Activated CD4-positive, alpha-beta T cell treated with anti-CD3 and anti-CD28 coated beads, Interleukin-2, amount 50 U/mL, for 24 hours (primary cell): ENCODE data around the gene EIF3K.
A peak's percentile ranks its signal among the peaks of the same experiment; 100 is the strongest.
"Not testable (repeated sequence)": the region's sequence is repeated elsewhere in the genome, so short reads cannot be mapped to it uniquely, and the experiment has no call there.

ENCODE experiments used
- DNase-seq, 2 donors: peaks; one replicate each; pipeline ENCODE4 v3.0.0-alpha.2; 2020; ENCODE audit warnings: low read depth in 1 of 2, low spot score in 1 of 2

EIF3K gene

DNA sequence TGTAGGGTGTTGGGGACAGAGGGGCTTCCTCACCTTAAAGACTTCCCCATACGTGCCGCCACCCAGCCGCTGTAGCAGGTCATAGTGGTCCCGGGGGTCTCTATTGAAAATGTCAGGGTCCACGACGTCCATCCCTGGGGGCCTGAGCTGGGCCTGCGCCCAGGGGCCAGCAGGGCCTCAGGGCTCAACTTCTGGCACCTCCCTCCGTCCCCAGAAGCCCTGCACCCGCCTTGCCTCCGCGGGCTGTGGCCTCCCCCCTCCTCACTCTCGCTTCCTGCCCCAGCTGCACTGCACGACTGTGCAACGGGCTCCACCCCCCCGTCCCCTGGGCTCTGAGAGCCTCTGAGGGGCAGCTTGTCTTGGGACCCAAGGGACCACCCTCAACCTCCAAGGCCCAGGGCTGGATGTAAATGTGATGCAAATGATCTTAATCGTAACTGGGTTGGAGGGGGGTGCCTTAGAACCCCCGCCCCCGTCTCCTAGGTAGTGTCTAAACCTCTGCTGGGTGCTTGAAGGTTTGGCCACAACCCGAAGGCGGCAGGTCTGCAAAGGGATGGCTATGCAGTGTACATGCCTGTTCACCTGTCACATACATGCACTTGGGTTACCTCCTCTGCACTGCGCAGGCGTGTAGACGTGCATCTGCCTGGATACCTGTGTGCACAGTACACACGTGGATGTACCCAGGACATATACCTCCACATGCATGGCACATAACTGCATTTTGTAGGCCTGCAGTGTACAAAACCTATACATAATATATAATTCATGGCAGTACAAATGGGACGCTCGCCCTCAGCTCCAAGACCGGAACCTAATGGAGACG is 1.0 kb upstream of the EIF3K start, which contains the start of gene MAP4K1:
Gene MAP4K1 (minus strand): TSS at position 190 of the 826 bp plus-strand sequence. CDS start 58 bp downstream, at position 132.
- DNase-seq = peak; percentile 39 to 57

DNA sequence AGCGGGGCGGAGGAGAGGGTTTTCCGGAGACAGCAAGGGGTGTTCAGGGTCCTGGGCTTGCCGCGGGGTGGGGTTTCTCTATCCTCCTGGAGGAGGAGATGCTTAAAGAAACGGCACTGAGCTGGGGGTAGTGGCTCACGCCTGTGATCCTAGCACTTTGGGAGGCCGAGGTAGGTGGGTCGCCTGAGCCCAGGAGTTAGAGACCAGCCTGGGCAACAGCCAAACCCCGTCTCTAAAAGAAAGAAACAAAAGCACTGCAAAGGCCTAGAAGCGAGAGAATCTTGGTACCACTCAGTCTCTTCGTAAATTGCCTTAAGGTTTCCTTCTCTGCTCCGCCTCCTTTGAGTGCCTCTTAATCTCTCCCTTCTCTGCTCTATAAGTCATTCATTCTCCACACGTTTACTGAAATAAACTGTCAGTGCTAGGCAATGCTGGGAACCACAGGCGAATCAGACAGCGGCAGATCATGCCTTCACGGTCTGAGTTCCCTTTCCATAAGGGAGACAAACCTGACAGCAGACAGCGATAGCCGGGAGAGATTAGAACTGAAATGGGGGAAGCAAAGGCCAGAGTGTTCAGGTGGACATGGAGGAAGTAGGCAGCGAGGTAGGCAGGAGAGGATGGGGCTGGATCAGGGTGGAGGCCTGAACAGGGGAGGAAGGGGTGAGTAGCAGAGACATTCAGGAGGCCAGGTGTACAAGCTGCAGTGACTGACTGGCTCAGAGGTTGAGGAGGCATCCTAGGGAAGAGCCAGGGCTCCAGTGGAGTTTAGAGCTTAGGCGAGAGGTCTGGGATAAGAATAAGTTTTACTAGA is 580 bp downstream of the EIF3K start:
- no peak for DNase-seq

- no peak for DNase-seq
Observed at GRCh38 chr19:38624822-38625221, 5.8 kb downstream of the EIF3K start.

DNA sequence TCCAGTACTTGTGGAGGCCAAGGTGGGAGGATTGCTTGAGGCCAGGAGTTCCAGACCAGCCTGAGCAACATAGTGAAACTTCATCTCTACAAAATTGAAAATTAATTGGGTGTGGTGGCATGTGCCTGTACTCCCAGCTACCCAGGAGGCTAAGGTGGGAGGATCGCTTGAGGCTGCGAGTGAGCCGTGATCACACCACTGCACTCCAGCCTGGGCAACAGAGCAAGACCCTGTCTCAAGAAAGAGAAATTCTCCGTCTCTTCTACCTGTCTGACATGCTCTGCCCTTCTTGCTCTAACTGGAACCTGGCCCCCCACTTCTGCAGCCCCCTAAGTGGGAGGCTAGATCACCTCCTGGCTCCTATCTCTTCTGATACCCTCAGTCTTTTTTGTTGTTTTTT is 7.4 kb downstream of the EIF3K start:
- no peak for DNase-seq

GRCh38 chr19:38629568-38629967 is 10.6 kb downstream of the EIF3K start:
- no peak for DNase-seq

GRCh38 chr19:38631301-38631700 is 12.3 kb downstream of the EIF3K start:
- not testable (repeated sequence) for DNase-seq

DNA sequence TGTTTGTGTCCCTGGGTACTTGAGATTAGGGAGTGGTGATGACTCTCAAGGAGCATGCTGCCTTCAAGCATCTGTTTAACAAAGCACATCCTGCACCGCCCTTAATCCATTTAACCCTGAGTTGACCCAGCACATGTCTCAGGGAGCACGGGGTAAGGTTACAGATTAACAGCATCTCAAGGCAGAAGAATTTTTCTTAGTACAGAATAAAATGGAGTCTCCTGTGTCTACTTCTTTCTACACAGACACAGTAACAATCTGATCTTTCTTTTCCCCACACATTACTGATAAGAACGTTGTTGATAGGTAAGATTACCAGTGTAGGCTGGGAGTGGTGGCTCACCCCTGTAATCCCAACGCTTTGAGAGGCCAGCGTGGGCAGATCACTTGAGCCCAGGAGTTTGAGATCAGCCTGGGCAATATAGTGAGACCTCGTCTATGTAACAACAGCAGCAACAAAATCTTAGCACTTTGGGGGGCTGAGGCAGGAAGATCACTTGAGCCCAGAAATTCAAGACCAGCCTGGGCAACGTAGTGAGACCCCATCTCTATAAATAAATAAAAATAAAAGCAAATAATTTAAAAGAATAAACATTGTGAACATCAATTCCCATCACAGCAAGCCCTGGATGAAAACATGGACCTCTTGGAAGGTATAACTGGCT is 13.0 kb downstream of the EIF3K start:
- not testable (repeated sequence) for DNase-seq

DNA sequence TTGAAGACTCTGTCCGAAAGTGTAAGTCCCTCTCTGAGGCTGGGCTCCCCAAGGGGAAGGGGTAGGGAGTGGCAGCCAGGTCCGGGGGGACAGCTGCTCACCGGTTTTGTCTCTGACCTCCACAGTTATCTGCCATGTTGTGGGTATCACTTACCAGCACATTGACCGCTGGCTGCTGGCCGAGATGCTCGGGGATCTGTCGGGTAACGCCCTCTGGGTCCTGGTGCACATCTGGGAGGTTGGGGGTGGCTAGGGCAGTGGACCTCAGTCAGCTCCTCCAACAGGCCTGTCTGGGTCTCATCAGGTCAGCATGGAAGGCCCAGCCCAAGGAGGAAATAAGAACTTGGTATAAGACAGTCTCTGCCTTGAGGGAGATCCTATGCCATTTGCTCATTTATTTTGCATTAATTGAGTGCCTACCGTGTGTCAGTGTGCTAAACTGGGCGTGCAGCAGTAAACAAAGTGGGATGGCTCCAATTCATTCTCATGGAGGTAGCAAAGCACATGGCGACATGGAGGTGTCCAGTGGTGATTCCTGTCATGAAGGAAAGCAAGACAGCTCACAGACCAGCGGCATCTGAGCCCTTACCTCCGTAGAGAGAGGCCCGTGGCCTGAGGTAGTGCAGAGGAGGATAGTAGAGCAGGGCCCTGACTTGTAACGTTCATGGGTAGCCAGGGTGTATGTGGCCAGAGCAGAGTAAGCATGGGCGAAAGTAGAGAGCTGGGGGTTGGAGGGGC is 13.7 kb downstream of the EIF3K start:
- DNase-seq = no peak

GRCh38 chr19:38634757-38635482 is 15.9 kb downstream of the EIF3K start:
- peak; percentile 56 to 60 for DNase-seq

- DNase-seq = no peak
Observed at GRCh38 chr19:38635483-38636399, 16.8 kb downstream of the EIF3K start.

DNA sequence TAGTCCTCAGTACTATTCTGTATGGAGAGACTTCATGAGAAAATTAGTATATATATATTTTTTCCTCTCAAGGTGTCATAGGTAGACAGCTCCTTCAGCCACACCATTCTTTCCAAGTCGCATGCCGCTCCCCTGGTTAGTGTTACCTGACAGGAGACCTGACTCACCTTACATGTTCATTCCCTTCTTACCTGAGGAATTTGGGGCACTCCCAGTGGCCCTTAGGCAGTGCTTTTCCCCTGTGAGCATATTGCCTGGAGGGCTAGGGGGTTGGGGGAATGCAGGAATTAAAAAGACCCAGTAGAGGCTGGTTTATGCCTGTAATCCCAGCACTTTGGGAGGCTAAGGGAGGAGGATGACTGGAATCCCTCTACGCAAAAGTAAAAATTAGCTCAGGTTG is 19.5 kb downstream of the EIF3K start:
- no peak for DNase-seq

- no peak for DNase-seq
Observed at GRCh38 chr19:38639679-38640078, 20.7 kb downstream of the EIF3K start.

DNA sequence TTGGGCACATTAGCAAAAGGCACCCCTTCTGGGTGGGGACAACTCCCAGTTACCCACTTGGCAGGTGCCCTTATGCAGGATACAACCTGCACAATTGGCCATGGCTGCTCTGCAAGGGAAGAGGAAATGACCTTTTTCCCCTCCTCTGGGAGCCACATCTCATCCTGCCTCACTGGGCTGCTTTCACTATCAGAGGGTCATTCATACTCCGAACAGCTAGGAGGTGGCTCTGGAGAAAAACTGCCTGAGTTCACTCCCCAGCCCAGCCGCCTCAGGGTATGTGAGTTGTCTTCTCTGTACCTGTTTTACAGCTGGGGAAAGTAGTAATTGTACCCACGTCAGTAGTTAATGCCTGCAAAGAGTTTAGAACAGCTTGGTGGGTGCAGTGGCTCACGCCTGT is 21.4 kb downstream of the EIF3K start:
- no peak for DNase-seq

DNA sequence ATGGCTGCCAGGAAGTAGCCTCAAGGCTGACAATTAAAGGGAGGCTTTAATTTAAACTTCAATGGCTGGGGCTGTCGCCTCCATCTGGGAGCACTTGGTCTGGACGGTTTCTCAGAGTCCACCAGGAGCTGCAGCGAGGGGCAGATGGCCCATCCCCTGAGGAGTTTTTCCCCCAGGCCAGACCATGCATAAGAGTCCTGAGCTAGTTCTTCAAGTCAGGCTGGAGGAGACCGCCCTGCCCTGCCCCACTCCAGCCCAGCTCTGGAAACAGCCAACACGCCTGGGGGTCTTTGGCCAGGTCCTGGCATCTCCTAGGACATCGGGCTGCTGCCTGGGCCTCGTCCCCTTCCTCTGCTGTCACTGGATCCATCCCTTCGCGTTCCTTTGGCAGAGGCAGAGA is 23.2 kb downstream of the EIF3K start:
- DNase-seq = no peak

- DNase-seq = no peak
Observed at GRCh38 chr19:38644719-38645118, 25.7 kb downstream of the EIF3K start.

DNA sequence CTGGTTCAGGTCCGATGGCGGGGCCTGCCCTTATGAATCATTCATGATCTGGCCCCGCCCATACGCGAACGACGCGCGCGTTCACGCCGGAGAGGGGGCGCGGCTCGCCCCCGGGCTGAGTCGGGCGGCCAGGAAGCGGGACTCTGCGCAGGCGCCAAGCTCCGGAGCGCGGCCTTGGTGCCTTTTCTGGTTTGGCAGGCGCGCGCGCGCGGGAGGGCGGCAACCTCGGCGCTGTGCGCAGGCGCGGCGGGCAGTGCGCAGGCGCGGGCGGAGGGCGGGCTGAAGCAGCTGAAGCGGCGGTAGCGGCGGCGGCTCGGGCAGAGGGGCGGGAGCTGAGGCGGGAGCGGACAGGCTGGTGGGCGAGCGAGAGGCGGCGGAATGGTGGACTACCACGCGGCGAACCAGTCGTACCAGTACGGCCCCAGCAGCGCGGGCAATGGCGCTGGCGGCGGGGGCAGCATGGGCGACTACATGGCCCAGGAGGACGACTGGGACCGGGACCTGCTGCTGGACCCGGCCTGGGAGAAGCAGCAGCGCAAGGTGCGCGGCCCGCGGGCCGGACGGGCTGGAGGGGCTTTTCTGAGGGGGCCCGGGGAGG is 28.5 kb downstream of the EIF3K start, which contains the start of gene ACTN4:
Gene ACTN4 (plus strand): TSS at position 282 of the 598 bp plus-strand sequence. CDS start 97 bp downstream, at position 379.
- DNase-seq = peak; percentile 99 to 100

- no peak for DNase-seq
Observed at GRCh38 chr19:38647966-38648768, 29.2 kb downstream of the EIF3K start.

DNA sequence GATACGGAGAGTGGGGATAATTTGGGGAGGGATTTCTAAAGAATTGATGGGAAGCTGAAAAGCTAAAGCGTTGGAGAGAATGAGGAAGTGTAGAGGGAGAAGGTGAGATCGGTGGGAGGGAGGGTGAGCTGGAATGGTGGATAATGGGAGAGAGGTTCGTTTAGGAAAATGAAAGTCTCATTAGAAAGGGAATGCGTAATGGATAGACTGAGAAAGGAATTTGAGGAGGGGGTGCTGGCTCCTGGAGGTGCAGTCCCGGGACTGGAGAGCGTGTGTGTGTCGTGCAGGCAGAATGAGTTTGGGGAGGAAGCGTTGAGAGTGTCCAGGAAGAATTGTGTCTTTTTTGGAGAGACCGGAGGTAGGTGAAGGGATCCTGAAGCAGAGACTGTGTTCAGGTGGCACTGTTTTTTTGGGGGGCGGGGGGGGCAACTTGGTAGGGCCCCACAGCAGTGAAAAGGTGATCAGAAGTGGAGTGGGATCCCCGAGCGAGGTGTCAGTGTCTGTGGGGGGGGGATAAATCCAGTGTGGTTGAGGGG is 29.8 kb downstream of the EIF3K start:
- DNase-seq = no peak
